ENCODE results near the gene ST6GALNAC3. TPM values are rescaled to one million over a fixed set of nuclear protein-coding genes. Genes with fewer than 3 reads are reported as not detected.

The ST6GALNAC3 gene
- total RNA-seq, 1 experiment from 2014 or later, result 0.03 TPM

- in situ Hi-C loops (cut with HindIII; ENCODE audit: low pct_unique_long_range_greater_than_20kb, low sequenced_read_pairs), result no loop called here
- Histone ChIP-seq H3K4me3 (ENCODE audit: low read depth in 2 of 2, low read length in 2 of 2) (no peak overlapping the region), H3K4me1 (ENCODE audit: control insufficient read depth, insufficient read depth, low read length) (no peaks in the 10 kb centered on the region), H3K9me3 (ENCODE audit: control insufficient read depth, insufficient read depth, low read depth, low read length) (no peaks in the 10 kb centered on the region), H3K27ac (ENCODE audit: low read length) (no peak overlapping the region), H3K36me3 (ENCODE audit: control insufficient read depth, insufficient read depth, low read length) (no peaks in the 10 kb centered on the region), H3K27me3 (ENCODE audit: control insufficient read depth, insufficient read depth, low read length) (no peaks in the 10 kb centered on the region; the same call in 1 of the 2 replicates)
- TF ChIP-seq SIN3A (IDR thresholded peaks at IDR 0.05; ENCODE audit: borderline replicate concordance, insufficient read depth, low read depth, low read length) (no peak), TCF7L2 (IDR thresholded peaks at IDR 0.05; ENCODE audit: low read depth, low read length) (no peak), REST (IDR thresholded peaks at IDR 0.05; ENCODE audit: insufficient read depth in 1 of 2, low read depth in 2 of 2, low read length in 1 of 2) (no peak), POLR2AphosphoS5 (IDR thresholded peaks at IDR 0.05; ENCODE audit: low read depth, low read length) (no peak), CTCF (IDR thresholded peaks at IDR 0.05) (no peak)
- CTCF ChIA-PET, result no interaction called here
- POLR2A ChIA-PET, result no interaction called here
- ATAC-seq (no peak), DNase-seq (ENCODE audit: low read depth, low spot score) (no peak)
- BruUV-seq (replicated peaks), result no TSS peak
- intact Hi-C loops (cut with micrococcal nuclease; ENCODE audit: unreplicated experiment), result no loop called here
These were observed 226.0 kb downstream of the ST6GALNAC3 start for GRCh38 chr1:76300556-76300955.

- no peak for TF ChIP-seq SIN3A (IDR thresholded peaks at IDR 0.05; ENCODE audit: borderline replicate concordance, insufficient read depth, low read depth, low read length)
- TF ChIP-seq REST (IDR thresholded peaks at IDR 0.05; ENCODE audit: insufficient read depth in 1 of 2, low read depth in 2 of 2, low read length in 1 of 2), result no peak
- TF ChIP-seq CTCF (IDR thresholded peaks at IDR 0.05), result no peak
- TF ChIP-seq POLR2AphosphoS5 (IDR thresholded peaks at IDR 0.05; ENCODE audit: low read depth, low read length), result no peak
- no peak for TF ChIP-seq TCF7L2 (IDR thresholded peaks at IDR 0.05; ENCODE audit: low read depth, low read length)
- in situ Hi-C loops (cut with HindIII; ENCODE audit: low pct_unique_long_range_greater_than_20kb, low sequenced_read_pairs), result no loop called here
These were observed 228.3 kb downstream of the ST6GALNAC3 start for GRCh38 chr1:76302711-76303339.

More at GRCh38 chr1:76302711-76303339, 228.3 kb downstream of the ST6GALNAC3 start:
- DNase-seq (ENCODE audit: low read depth, low spot score) (no peak), ATAC-seq (no peak)
- no peaks in the 10 kb centered on the region for H3K36me3 ChIP-seq (ENCODE audit: control insufficient read depth, insufficient read depth, low read length)
- H3K27me3 ChIP-seq (ENCODE audit: control insufficient read depth, insufficient read depth, low read length), result no peaks in the 10 kb centered on the region
- ChIA-PET CTCF (no interaction called here), POLR2A (no interaction called here)
- no TSS peak for BruUV-seq (replicated peaks)
- intact Hi-C loops (cut with micrococcal nuclease; ENCODE audit: unreplicated experiment), result no loop called here
- no peak overlapping the region for H3K27ac ChIP-seq (ENCODE audit: low read length)
- no peak overlapping the region for H3K4me3 ChIP-seq (ENCODE audit: low read depth in 2 of 2, low read length in 2 of 2)
- no peaks in the 10 kb centered on the region for H3K4me1 ChIP-seq (ENCODE audit: control insufficient read depth, insufficient read depth, low read length)
- H3K9me3 ChIP-seq (ENCODE audit: control insufficient read depth, insufficient read depth, low read depth, low read length), result no peaks in the 10 kb centered on the region
